Gastroesophageal sphincter (tissue), 4 donors: ENCODE results near the gene MICU1. TPM values are rescaled to one million over a fixed set of nuclear protein-coding genes. Genes with fewer than 3 reads are reported as not detected.

ENCODE experiments used
- ATAC-seq: fragments of 150-250 bp; one replicate; pipeline ENCODE4 v1.9.1; 2016; ENCODE audit warnings: mild to moderate bottlenecking, moderate library complexity
- H3K27ac ChIP-seq, 4 donors: fragments of 200-600 bp; sonication (generic) in 3 of 4; 1 replicate in 3 of 4; 2 replicates in 1 of 4; pipeline ENCODE4 v1.5.1; 2016 to 2019
- H3K27me3 ChIP-seq: fragments of 200-600 bp; sonication (generic); one replicate; pipeline ENCODE4 v1.5.1; 2019
- H3K36me3 ChIP-seq, 2 donors: fragments of 200-600 bp; sonication (generic); one replicate each; pipeline ENCODE4 v1.5.1; 2019; ENCODE audit warnings: control low read depth in 1 of 2
- H3K4me1 ChIP-seq, 3 donors: fragments of 200-600 bp; sonication (generic); 1 replicate in 2 of 3; 2 replicates in 1 of 3; pipeline ENCODE4 v1.5.1; 2016 to 2019; ENCODE audit warnings: control low read depth in 2 of 3
- H3K4me3 ChIP-seq, 2 donors: fragments of 200-600 bp; sonication (generic); one replicate each; pipeline ENCODE4 v1.5.1; 2019; ENCODE audit warnings: mild to moderate bottlenecking in 1 of 2, moderate library complexity in 1 of 2
- H3K9me3 ChIP-seq, 3 donors: fragments of 200-600 bp; sonication (generic); one replicate each; pipeline ENCODE4 v1.5.1; 2017 to 2019; ENCODE audit warnings: control low read depth in 2 of 3
- CTCF ChIP-seq, 4 experiments: fragments of 200-600 bp in 2 of 4; fragments of 450-650 bp in 2 of 4; sonication (generic) in 1 of 4; IDR thresholded peaks; one replicate each; pipeline ENCODE4 v1.5.1; 2017 to 2019; ENCODE audit warnings: antibody characterized with exemption in 4 of 4, mild to moderate bottlenecking in 2 of 4, moderate library complexity in 2 of 4
- EP300 ChIP-seq: sonication (generic); formaldehyde crosslinking; IDR thresholded peaks from one replicate; pipeline ENCODE4 v1.6.1; 2017; ENCODE audit warnings: antibody characterized with exemption, mild to moderate bottlenecking
- POLR2A ChIP-seq, 2 donors: fragments of 450-650 bp; IDR thresholded peaks; one replicate each; pipeline ENCODE4 v1.6.1; 2017; ENCODE audit warnings: antibody characterized with exemption in 2 of 2, mild to moderate bottlenecking in 2 of 2, moderate library complexity in 1 of 2
- POLR2AphosphoS5 ChIP-seq: sonication (generic); formaldehyde crosslinking; IDR thresholded peaks from one replicate; pipeline ENCODE4 v1.6.1; 2017; ENCODE audit warnings: antibody characterized with exemption
- WGBS, 2 donors: methylation state at CpG; one replicate each; pipeline ENCODE4 v1.1.5; 2018; ENCODE audit warnings: low coverage in 1 of 2; 5-methylcytosine and 5-hydroxymethylcytosine counted together
- total RNA-seq, 4 donors: library from RNA; depleted of rRNA; stranded (reverse); fragments of >200 nt; gene quantifications; one replicate each; pipeline ENCODE4 v1.1.0, GENCODE V29; 2016

MICU1 gene
- total RNA-seq, 4 donors from 2014 or later = 37.5 to 42.2 (median 40.8) TPM

- Histone ChIP-seq H3K27me3 (no peaks in the 10 kb centered on the region), H3K27ac (no peak overlapping the region), H3K4me3 (no peak overlapping the region), H3K36me3 (peaks cover 0 to 6% of the 10 kb centered on the region in 2 donors), H3K9me3 (no peaks in the 10 kb centered on the region), H3K4me1 (no peaks in the 10 kb centered on the region)
- WGBS, 2 donors = 76 to 90% methylated on average over 5 of the region's 5 CpGs
- no peak for ATAC-seq
- no peak for TF ChIP-seq EP300
- no peak for TF ChIP-seq POLR2A (IDR thresholded peaks at IDR 0.05)
- TF ChIP-seq CTCF (IDR thresholded peaks at IDR 0.05) = no peak
- no peak for TF ChIP-seq POLR2AphosphoS5
These were observed 114.4 kb downstream of the MICU1 start for GRCh38 chr10:72511459-72511858.

DNA sequence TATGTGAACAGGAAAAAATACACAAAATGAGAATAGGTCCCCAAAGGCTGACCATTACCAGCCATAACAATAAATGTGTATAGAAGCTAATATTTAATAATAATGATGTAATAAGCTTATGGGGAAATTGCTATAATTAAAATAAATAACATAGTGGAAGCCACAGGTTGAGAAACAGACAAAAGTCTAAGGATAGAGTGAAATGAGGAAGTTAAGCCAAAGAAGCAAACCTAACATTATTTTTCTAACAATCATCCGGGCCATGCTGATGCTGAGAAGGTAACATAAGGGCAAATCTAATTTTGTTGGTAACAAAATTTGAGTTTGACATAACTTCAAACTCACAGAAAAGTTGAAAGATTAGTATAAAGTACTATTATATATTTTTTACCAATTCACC is 115.9 kb downstream of the MICU1 start:
- no peak for TF ChIP-seq CTCF (IDR thresholded peaks at IDR 0.05)
- TF ChIP-seq POLR2A (IDR thresholded peaks at IDR 0.05) = no peak
- TF ChIP-seq EP300 = no peak
- no peak for TF ChIP-seq POLR2AphosphoS5
- Histone ChIP-seq H3K27ac (no peak overlapping the region), H3K27me3 (no peaks in the 10 kb centered on the region), H3K4me3 (no peak overlapping the region), H3K36me3 (peaks cover 0 to 8% of the 10 kb centered on the region in 2 donors), H3K9me3 (no peaks in the 10 kb centered on the region), H3K4me1 (no peaks in the 10 kb centered on the region)
- no peak for ATAC-seq
- WGBS, 2 donors = 68 to 93% methylated on average over 1 of the region's 1 CpG

DNA sequence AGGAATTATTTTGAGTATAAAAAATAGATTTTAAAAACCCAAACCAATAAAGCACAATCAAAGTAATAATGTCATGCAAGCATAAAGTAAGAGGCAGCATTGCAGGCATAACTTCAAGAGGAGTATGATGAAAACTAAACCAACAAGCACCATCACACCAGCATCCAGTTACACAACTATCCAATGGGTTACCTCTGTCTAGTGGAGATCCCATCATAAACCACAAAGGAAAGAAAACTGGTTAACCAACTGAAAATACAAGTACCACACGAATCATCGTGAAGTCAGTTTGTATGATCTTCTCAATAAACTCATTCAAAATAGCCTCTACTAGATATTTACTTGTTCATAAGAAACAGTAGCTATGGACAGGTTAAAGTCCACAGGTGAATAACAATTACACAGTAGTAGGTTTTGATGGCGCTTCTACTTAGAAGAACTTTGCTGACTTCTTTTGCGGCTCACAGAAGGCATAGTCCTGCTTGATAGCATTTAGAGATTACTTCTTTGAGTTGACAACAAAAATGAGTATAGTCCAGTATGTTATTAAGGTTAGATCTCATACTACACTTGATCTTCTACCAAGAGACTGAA is 116.6 kb downstream of the MICU1 start:
- WGBS, 2 donors = 93 to 96% methylated on average over 4 of the region's 4 CpGs
- H3K9me3 ChIP-seq = peaks cover 0 to 3% (median 0%) of the 10 kb centered on the region in 3 donors
- TF ChIP-seq CTCF (IDR thresholded peaks at IDR 0.05) = no peak
- no peak for TF ChIP-seq EP300
- TF ChIP-seq POLR2A (IDR thresholded peaks at IDR 0.05) = no peak
- TF ChIP-seq POLR2AphosphoS5 = no peak

GRCh38 chr10:72508033-72508432 is 117.8 kb downstream of the MICU1 start:
- no peak overlapping the region for H3K4me3 ChIP-seq
- no peak for TF ChIP-seq EP300
- TF ChIP-seq CTCF (IDR thresholded peaks at IDR 0.05) = no peak
- no peak for TF ChIP-seq POLR2A (IDR thresholded peaks at IDR 0.05)
- no peak for TF ChIP-seq POLR2AphosphoS5
- WGBS, 2 donors = 46 to 61% methylated on average over 2 of the region's 2 CpGs

More for the DNA sequence above, 116.6 kb downstream of the MICU1 start:
- H3K27ac ChIP-seq = no peak overlapping the region
- H3K36me3 ChIP-seq = peaks cover 0 to 8% of the 10 kb centered on the region in 2 donors
- H3K27me3 ChIP-seq = no peaks in the 10 kb centered on the region
- H3K4me3 ChIP-seq = no peak overlapping the region
- no peaks in the 10 kb centered on the region for H3K4me1 ChIP-seq
- ATAC-seq = no peak

GRCh38 chr10:72506474-72506873 is 119.4 kb downstream of the MICU1 start:
- no peak for ATAC-seq
- H3K9me3 ChIP-seq = peaks cover 0 to 8% (median 0%) of the 10 kb centered on the region in 3 donors
- no peak overlapping the region for H3K4me3 ChIP-seq
- TF ChIP-seq CTCF (IDR thresholded peaks at IDR 0.05) = no peak
- TF ChIP-seq POLR2A (IDR thresholded peaks at IDR 0.05) = no peak
- no peak for TF ChIP-seq POLR2AphosphoS5
- TF ChIP-seq EP300 = no peak
- no peaks in the 10 kb centered on the region for H3K27me3 ChIP-seq
- H3K36me3 ChIP-seq = peaks cover 0 to 8% of the 10 kb centered on the region in 2 donors
- peaks cover 0 to 9% (median 0%) of the 10 kb centered on the region in 3 donors for H3K4me1 ChIP-seq
- no peak overlapping the region for H3K27ac ChIP-seq

More at GRCh38 chr10:72508033-72508432, 117.8 kb downstream of the MICU1 start:
- ATAC-seq = no peak
- Histone ChIP-seq H3K4me1 (peaks cover 0 to 6% (median 0%) of the 10 kb centered on the region in 3 donors), H3K9me3 (peaks cover 0 to 8% (median 0%) of the 10 kb centered on the region in 3 donors), H3K27ac (no peak overlapping the region), H3K27me3 (no peaks in the 10 kb centered on the region), H3K36me3 (peaks cover 0 to 8% of the 10 kb centered on the region in 2 donors)
